HG02759 (cell line): ENCODE results near the gene SLC19A3.
A peak's percentile ranks its signal among the peaks of the same experiment; 100 is the strongest.
"Not testable (repeated sequence)": the region's sequence is repeated elsewhere in the genome, so short reads cannot be mapped to it uniquely, and the experiment has no call there.

Experiments used
- ATAC-seq: cut with Tn5 transposase; IDR thresholded peaks from one replicate; pipeline ENCODE4 v1.9.1; 2021; ENCODE audit warnings: mild to moderate bottlenecking, moderate library complexity; ENCODE audit not compliant: unreplicated experiment

Gene SLC19A3

GRCh38 chr2:227717687-227718567 is at the start of gene SLC19A3:
TSS of gene SLC19A3 (minus strand) at chr2:227718028. CDS start at chr2:227702318, 15,710 bp downstream.
- no peak for ATAC-seq

GRCh38 chr2:227766373-227766883 is 48.6 kb upstream of the SLC19A3 start:
- ATAC-seq = peak; percentile 98

GRCh38 chr2:227765788-227766372 is 48.1 kb upstream of the SLC19A3 start:
- ATAC-seq = peak; percentile 7

GRCh38 chr2:227761740-227762476 is 44.1 kb upstream of the SLC19A3 start:
- no peak for ATAC-seq

DNA sequence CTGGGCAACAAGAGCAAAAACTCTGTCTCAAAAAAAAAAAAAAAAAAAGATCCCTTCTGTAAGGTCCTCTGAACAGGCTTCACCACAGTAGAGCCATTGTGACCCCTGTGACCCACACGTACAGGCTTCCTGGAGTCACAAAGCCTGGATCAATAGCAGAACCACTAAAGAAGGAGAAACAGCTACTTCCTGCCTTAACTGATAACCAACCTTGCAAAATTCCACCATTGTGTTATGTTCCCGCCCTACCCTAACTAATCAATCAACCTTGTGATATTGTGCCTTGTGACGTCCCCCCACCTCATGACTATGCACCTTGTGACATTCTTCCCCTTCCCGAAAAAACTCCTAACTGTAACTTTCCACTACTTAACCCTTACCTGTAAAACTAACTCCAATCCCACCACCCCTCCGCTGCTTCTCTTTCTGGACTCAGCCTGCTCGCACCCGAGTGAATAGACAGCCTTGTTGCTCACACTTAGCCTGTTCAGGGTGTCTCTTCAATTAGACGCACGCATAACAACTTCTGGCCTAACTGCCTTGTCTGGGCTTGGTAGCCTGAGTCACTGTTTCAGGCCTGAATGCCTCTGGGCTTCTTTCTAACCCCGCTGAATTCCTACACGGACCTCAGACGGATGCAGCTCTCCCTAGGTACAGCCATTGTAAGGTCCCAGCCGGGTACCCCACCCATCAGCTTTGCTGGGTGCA is 41.7 kb upstream of the SLC19A3 start:
- ATAC-seq = no peak

DNA sequence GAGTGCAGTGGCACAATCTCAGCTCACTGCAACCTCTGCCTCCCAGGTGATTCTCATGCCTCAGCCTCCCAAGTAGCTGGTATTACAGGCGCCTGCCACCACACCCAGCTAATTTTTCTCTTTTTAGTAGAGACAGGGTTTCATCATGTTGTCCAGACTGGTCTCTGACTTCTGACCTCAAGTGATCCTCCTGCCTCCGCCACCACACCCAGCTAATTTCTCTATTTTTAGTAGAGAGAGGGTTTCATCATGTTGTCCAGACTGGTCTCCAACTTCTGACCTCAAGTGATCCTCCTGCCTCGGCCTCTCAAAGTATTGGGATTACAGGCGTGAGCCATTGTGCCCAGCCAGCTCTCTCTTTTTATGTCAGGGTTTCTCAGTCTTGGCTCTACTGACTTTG is 38.4 kb upstream of the SLC19A3 start:
- not testable (repeated sequence) for ATAC-seq

DNA sequence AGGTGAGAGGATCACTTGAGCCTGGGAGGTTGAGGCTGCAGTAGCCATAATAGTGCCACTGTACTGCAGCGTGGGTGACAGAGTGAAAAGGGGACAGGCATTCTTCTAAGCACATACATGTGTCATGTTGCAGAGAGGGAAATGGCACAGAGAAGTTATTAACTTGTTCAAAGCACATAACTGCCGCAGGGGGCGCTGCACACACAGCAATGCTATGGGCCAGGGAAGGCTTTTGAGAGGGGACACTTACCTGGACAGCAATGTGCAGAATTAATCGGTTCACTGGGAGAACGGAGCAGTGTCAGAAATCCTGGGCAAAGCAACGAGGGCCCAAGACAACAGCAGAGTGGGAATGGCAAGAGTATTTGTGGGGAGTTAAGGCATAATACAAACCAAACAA is 30.3 kb upstream of the SLC19A3 start:
- no peak for ATAC-seq

GRCh38 chr2:227745594-227745993 is 27.8 kb upstream of the SLC19A3 start, which contains the start of gene SCYGR8:
TSS of gene SCYGR8 (plus strand) at chr2:227745894. CDS start at chr2:227745894, 0 bp downstream.
- no peak for ATAC-seq

- ATAC-seq = not testable (repeated sequence)
Observed at GRCh38 chr2:227740705-227741104, 22.9 kb upstream of the SLC19A3 start.

GRCh38 chr2:227739351-227739750 is 21.5 kb upstream of the SLC19A3 start:
- no peak for ATAC-seq

GRCh38 chr2:227728035-227728434 is 10.2 kb upstream of the SLC19A3 start, which contains the start of gene SCYGR7:
TSS of gene SCYGR7 (plus strand) at chr2:227728335. CDS start at chr2:227728335, 0 bp downstream.
- ATAC-seq = no peak

DNA sequence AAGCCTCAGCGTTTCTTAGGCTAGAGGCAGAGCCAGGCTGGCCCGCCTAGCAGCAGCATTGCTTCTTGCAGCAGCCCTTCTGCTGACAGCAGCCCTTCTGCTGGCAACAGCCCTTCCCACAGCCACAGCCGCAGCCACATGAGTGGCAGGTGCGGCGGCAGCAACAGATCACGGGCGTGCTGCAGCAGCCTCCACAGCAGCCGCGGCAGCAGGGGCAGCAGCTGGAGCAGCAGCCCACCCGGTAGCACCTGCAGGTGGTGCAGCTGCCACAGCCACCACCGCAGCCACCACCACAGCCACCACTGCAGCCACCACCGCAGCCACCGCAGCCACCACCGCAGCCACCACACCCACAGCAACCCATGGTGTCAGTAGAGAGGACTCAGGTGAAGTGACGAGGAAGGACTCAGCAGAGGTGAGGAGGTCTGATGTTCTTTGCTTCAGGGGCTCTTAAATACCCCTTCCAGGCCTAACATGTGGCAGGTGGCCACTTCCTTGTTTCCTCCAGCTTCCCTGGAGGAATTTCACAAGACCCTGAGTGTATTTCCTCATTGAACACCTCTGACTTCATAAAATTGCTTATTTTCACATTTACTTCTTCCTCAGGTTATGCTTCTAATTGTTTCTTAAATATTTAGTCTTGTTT is 6.7 kb upstream of the SLC19A3 start, which contains the start of gene SCYGR6:
Gene SCYGR6 (minus strand): TSS at position 364 of the 646 bp plus-strand sequence. CDS start 0 bp downstream, at position 364.
- ATAC-seq = no peak

DNA sequence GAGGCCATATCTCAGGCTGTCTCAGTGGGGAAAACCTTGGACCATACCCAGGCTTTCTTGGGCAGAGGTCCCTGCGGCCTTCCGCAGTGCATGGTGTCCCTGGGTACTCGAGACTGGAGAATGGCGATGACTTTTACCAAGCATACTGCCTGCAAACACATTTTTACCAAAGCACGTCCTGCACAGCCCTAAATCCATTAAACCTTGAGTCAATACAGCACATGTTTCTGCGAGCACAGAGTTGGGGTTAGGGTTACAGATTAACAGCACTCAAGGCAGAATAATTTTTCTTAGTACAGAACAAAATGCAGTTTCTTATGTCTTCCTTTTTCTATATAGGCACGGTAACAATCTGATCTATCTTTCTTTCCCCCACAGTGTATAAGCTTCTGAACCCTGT is 5.0 kb upstream of the SLC19A3 start:
- not testable (repeated sequence) for ATAC-seq

GRCh38 chr2:227720680-227721079 is 2.9 kb upstream of the SLC19A3 start:
- ATAC-seq = no peak

- ATAC-seq = no peak
Observed at GRCh38 chr2:227719641-227720040, 1.8 kb upstream of the SLC19A3 start.

DNA sequence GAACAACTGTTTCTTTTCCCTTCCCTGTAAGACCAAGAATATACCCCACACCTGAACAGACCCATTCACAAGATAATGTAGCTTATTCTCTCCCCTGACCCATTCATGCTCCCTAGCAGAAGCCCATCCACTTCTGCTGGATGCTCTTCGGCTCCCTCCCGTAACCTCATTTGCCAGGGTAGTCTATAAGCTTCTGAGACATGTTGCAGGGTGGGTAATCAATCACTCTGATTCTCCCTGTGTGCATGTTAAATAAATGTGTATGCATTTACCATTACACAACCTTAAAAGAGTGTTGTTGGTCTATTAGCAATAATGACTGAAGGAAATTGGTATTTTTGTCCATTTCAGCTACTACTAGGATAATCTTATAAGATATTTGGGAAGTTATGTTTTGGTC is 1.3 kb downstream of the SLC19A3 start:
- ATAC-seq = no peak

- ATAC-seq = no peak
Observed at GRCh38 chr2:227713291-227713690, 4.5 kb downstream of the SLC19A3 start.

DNA sequence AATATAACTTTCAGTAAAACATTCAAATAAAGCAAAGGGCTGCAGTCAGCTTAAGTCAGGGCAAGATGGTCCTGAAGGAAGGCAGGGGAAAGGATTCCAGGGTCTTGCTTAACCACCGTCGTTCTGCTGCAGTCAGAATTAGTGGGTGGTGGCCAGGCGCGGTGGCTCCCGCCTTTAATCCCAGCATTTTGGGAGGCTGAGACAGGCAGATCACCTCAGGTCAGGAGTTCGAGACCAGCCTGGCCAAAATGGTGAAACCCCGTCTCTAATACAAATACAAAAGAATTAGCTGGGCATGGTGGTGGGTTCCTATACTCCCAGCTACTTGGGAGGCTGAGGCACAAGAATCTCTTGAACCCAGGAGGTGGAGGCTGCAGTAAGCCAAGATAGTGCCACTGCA is 6.8 kb downstream of the SLC19A3 start:
- no peak for ATAC-seq

DNA sequence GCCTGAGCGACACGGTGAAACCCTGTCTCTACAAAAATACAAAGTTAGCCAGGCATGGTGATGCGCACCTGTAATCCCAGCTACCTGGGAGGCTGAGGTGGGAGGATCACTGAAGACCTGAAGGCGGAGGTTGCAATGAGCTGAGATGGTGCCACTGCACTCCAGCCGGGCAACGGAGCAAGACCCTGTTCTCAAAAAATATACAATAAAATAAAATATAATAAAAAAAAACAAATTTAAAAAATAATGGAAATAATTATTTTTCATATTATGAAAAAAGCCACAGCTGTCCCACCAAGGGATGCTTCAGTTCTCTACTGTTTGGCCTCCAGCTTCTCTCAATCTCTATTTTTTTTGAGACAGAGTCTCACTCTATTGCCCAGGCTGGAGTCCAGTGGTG is 10.4 kb downstream of the SLC19A3 start:
- ATAC-seq = no peak

- ATAC-seq = no peak
Observed at GRCh38 chr2:227706859-227707258, 11.0 kb downstream of the SLC19A3 start.
